GM19397 (cell line): ENCODE data around the gene ANTXR2.
"Not testable (repeated sequence)": the region's sequence is repeated elsewhere in the genome, so short reads cannot be mapped to it uniquely, and the experiment has no call there.

Experiments used
- ATAC-seq: cut with Tn5 transposase; IDR thresholded peaks from one replicate; pipeline ENCODE4 v1.9.1; 2021; ENCODE audit warnings: mild to moderate bottlenecking, moderate library complexity; ENCODE audit not compliant: unreplicated experiment

ANTXR2 gene

DNA sequence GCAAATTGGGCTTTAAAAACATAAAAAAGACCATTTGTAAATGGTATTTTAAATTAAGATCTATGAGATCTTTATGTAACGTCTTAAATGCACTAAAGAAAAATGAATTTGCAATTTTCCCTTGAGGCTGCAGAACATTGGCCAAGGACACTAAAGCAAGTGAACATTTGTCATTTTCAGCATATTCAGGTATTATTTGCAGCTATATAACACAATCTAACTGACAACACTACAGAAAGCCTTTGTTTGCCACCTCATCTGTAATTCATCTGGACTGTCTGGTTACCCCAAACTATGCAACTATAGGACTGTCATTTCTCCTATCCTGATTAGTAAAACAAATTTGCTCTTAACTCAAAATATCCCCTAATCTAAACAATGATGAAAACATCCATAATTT, 74.8 kb downstream of the ANTXR2 start:
- ATAC-seq: no peak

DNA sequence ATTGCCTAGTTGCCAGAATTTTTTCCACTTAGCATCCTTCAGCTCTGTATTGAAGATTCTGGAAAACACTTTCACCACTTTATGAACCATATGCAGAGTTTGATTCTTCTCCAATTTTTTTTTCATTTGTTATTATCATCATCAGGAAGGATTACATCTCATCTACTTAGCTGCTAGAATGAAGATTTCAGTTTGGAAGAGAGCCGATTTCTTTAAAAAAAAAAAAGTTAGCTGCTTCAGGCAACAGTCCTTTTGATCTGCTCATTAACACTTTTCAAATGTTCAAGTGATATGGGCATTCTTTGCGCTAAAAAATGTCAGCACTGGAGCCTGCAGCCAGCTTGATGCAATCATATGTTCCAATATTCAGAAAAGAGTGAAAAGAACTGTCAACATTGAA, 76.2 kb downstream of the ANTXR2 start:
- ATAC-seq: no peak

GRCh38 chr4:79993476-79993875, 79.6 kb downstream of the ANTXR2 start:
- no peak for ATAC-seq

DNA sequence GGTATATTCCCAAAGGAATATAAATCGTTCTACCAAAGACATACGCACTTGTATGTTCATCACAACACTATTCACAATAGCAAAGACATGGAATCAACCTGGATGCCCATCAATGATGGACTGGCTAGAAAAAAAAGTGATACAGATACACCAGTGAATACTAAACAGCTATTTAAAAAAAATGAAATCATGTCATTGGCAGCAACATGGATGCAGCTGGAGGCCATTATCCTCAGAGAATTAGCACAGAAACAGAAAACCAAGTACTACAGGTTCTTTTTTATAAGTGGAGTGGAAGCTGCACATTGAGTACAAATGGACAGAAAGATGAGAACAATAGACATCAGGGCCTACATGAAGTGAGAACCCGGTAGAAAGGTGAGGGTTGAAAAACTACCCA, 81.4 kb downstream of the ANTXR2 start:
- no peak for ATAC-seq

DNA sequence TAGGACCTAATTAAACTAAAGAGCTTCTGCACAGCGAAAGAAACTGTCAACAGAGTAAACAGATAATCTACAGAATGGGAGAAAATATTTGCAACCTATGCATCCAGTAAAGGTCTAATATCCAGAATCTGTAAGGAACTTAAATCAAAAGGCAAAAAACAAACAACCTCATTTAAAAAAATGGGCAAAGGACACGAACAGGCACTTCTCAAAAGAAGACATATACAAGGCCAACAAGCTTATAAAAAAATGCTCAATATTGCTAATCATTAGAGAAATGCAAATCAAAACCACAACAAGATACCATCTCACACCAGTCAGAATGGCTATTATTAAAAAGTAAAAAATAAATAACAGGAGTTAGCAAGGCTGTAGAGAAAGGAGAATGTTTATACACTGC, 81.9 kb downstream of the ANTXR2 start:
- ATAC-seq: not testable (repeated sequence)

DNA sequence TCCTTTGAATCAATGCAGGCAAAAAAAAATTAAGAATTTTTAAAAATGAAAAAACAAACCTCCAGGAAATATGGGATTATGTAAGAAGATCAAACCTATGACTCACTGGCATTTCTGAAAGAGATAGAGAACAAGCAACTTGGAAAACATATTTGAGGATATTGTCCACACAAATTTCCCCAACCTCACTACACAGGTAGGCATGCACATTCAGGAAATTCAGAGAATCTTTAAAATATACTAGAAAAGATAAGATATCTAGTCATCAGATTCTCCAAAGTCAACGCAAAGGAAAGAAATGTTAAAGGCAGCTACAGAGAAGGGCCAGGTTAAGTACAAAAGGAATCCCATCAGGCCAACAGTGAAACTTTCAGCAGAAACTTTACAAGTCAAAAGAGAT, 85.6 kb downstream of the ANTXR2 start:
- ATAC-seq: no peak

GRCh38 chr4:79983431-79983830, 89.6 kb downstream of the ANTXR2 start:
- ATAC-seq: no peak

DNA sequence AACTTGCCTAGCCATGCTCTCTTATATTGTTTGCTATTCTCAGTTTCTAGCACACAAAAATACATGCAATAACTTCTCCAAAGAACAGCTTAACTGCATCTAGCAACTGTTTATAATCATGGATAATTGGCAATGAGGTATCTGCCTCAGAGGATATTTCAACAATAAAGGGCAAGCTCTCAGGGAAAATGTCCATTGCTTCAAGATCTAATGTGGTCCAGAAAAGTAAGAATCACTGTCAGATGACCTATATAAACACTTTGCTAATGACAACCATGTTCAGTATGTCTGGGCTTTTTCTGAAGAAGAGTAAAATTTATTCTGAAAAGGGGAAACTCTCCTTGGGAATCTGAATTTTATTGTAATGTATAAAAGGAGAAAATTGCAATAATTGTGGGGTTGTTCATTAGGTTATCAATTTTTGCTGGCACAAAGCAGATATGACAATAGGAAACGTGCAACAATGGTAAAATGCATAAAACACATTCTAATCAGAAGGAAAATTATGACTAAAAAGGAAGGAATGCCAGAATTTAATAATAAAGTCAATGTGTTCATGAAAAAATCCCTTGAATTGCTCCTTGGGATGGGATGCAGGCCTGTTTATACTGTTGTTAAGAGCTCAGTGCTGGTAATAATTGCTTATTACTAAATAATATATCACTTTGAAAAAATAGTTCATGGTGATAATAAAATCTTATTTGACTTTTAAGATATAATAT, 90.3 kb downstream of the ANTXR2 start:
- ATAC-seq: no peak

- ATAC-seq: no peak
Observed at GRCh38 chr4:79980448-79980847, 92.6 kb downstream of the ANTXR2 start.

DNA sequence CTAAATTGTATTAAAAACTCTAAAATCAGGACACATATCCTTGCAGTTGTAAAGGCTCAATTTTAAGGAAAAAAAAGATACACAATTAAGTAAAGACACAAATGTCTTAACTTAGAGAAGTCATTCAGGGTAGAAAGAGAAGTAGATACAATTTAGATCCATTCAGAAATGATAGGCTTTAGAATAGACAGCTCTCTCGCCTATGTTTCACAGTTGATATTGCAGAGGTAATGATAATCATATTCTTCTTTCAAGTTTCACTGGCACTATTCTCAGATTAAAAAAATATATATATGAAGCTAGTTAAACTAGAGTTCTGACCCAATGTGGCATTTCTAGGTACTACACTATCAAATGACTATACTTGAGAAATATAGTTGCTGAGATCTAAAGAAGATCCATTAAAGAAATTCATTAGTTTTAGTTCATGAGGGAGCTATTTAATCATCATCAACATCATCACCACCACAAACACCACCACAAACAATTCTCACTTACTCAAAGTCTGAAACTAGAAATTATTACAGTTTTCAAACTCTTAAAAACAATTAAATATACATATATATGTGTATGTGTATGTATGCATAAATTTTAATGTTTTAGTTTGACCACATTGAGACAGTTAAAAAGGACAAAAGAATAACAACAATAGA, 93.1 kb downstream of the ANTXR2 start:
- ATAC-seq: no peak

- ATAC-seq: no peak
Observed at GRCh38 chr4:79977131-79977840, 95.7 kb downstream of the ANTXR2 start.

- no peak for ATAC-seq
Observed at GRCh38 chr4:79964400-79965211, 108.4 kb downstream of the ANTXR2 start.

- no peak for ATAC-seq
Observed at GRCh38 chr4:79964020-79964399, 109.0 kb downstream of the ANTXR2 start.

- no peak for ATAC-seq
Observed at GRCh38 chr4:79959652-79960051, 113.4 kb downstream of the ANTXR2 start.

GRCh38 chr4:79958466-79959264, 114.4 kb downstream of the ANTXR2 start:
- no peak for ATAC-seq

GRCh38 chr4:79949178-79949577, 123.9 kb downstream of the ANTXR2 start:
- no peak for ATAC-seq

GRCh38 chr4:79948739-79949138, 124.3 kb downstream of the ANTXR2 start:
- no peak for ATAC-seq

GRCh38 chr4:79948261-79948660, 124.8 kb downstream of the ANTXR2 start:
- no peak for ATAC-seq

GRCh38 chr4:79947386-79947785, 125.6 kb downstream of the ANTXR2 start:
- no peak for ATAC-seq

DNA sequence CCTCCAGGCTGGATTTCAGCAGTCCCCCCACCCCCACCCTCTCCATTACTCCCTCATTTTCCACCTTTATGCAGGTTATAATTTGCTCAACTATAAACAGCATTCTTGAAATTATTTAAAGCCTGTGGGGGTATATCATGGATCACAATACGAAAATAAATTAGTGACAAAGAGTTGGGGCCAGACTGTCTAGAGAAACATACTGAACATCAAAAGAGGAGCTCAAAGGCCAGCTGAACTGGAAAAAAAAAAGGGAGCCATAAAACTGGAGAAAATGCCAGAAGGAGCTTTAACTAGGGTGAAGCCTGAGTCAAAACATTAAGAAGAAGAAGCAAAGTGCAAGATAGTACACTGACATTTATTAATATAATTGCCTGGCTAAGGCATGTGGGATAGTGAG, 137.8 kb downstream of the ANTXR2 start:
- ATAC-seq: no peak
